ENCODE measurements around the gene FCN1.
A peak's percentile ranks its signal among the peaks of the same experiment; 100 is the strongest.

Gene FCN1

DNA sequence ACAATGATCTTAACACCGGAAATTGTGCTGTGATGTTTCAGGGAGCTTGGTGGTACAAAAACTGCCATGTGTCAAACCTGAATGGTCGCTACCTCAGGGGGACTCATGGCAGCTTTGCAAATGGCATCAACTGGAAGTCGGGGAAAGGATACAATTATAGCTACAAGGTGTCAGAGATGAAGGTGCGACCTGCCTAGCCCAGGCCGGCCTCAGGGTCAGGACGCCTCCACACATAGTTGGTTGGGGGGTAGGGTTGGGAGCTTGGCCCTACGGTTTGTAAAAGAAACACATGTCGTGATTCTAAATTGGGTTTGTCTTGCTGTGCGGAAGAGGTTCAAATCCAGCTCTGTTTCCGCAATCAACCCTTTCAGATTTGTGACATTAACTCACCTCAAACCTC, 30.5 kb downstream of the FCN1 start:
- DNase-seq (ENCODE audit: low spot score), result peak; percentile 7
- Histone ChIP-seq H3K4me3 (no peak overlapping the region), H3K27ac (no peak overlapping the region)
- TF ChIP-seq, protein P1, sequence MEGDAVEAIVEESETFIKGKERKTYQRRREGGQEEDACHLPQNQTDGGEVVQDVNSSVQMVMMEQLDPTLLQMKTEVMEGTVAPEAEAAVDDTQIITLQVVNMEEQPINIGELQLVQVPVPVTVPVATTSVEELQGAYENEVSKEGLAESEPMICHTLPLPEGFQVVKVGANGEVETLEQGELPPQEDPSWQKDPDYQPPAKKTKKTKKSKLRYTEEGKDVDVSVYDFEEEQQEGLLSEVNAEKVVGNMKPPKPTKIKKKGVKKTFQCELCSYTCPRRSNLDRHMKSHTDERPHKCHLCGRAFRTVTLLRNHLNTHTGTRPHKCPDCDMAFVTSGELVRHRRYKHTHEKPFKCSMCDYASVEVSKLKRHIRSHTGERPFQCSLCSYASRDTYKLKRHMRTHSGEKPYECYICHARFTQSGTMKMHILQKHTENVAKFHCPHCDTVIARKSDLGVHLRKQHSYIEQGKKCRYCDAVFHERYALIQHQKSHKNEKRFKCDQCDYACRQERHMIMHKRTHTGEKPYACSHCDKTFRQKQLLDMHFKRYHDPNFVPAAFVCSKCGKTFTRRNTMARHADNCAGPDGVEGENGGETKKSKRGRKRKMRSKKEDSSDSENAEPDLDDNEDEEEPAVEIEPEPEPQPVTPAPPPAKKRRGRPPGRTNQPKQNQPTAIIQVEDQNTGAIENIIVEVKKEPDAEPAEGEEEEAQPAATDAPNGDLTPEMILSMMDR (IDR thresholded peaks at IDR 0.05), result no peak

DNA sequence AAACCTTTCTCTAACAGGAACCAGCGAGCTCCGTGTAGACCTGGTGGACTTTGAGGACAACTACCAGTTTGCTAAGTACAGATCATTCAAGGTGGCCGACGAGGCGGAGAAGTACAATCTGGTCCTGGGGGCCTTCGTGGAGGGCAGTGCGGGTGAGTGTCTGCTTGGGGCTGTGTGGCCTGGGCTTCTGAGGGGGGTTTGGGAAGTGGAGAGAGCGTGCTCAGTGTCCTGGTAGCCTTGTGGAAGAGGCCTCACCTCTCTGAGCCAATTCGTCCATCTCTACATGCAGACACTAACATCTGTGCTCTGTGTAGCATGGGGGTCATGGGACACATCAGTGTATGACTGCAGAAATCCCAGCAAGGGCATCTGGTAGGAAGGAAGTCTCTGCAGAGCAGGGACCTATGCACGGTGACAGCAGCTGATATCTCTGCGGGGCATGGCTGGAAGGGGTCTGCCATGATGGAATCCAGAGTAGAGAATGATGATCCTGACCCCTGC, 31.2 kb downstream of the FCN1 start:
- DNase-seq (ENCODE audit: low spot score), result peak; percentile 50
- Histone ChIP-seq H3K27ac (no peak overlapping the region), H3K4me3 (no peak overlapping the region)
- TF ChIP-seq, protein P1 (IDR thresholded peaks at IDR 0.05), result no peak

DNA sequence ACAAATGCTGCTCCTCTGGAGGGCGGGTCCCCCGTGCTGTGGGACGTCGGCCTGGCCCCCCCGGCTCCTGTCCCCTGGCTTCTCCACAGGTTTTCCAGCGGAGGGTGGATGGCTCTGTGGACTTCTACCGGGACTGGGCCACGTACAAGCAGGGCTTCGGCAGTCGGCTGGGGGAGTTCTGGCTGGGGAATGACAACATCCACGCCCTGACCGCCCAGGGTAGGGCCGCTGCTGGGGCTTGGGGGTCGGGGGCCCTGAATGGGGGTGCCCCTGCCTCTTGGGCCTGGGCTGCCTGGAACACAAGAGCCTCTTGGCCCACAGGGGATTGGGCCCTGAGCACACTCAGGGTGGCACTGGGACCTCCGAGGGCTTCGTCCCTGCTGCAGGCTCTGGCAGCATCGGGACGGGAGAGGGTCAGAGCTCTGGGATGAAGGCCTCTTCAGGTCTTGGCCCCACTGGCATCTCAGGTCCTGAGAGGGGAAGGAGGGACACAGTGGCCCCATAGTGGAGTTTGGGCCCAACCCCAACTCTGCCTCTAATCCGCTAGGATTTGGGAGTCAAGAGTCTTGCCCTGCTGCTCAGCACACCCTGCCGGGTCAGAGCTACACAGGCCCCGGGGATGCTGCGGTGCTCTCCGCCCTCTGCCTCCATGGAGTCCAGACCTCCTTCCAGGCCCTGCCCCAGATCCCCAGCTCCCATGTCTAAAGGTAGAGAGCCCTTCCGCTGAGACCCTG, 31.9 kb downstream of the FCN1 start:
- no peak overlapping the region for H3K4me3 ChIP-seq
- H3K27ac ChIP-seq, result no peak overlapping the region
- TF ChIP-seq, protein P1 (IDR thresholded peaks at IDR 0.05), result no peak
- DNase-seq (ENCODE audit: low spot score), result peak; percentile 68

DNA sequence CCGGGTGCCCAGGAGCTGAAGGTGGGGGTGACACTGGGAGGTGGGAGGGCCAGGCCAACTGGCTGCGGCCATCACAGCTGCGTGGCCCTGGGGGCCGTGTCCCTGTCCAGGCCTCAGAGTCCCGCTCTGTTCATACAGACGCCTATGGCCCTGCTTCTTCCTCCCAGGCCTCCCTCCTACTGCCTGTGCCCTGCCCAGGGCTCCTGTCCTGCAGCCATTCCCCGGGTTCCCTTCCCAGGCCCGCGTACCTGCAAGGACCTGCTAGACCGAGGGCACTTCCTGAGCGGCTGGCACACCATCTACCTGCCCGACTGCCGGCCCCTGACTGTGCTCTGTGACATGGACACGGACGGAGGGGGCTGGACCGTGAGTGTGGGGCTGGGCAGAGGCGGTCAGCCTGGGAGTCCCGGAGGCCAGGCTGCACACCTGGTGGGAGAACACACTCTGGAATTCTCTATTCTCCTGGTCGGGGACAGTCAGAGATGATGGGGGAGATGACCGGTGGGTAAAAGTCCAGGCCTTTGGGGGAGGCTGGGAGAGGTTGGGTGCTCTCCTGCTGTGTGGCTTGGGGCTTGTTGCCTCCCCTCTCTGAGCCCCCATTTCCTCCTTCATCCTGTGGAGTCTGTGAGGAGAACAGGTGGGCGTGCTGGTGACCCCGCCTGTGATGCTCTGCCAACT, 32.6 kb downstream of the FCN1 start:
- Histone ChIP-seq H3K27ac (no peak overlapping the region), H3K4me3 (no peak overlapping the region)
- DNase-seq (ENCODE audit: low spot score), result no peak
- TF ChIP-seq, protein P1 (IDR thresholded peaks at IDR 0.05), result no peak

DNA sequence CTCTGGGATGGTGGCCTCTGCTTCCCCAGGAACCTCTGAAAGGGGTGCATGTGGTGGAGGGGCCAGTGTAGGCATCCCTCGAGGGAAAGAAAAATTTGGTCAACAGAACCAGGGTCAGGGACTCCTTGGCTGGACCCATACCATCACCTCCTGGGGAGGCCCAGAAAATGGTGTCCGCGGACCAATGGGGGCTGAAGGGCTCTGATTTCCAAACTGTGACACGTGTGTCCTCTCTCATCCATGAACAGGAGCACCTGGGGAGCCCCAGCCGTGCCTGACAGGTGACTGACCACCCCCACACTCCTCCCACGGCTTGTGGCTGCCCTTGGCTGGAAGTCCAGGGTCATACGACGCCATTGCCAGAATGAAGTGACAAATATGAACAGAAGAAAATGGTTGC, 33.2 kb downstream of the FCN1 start:
- no peak overlapping the region for H3K27ac ChIP-seq
- DNase-seq (ENCODE audit: low spot score), result peak; percentile 49
- TF ChIP-seq, protein P1 (IDR thresholded peaks at IDR 0.05), result no peak
- no peak overlapping the region for H3K4me3 ChIP-seq

DNA sequence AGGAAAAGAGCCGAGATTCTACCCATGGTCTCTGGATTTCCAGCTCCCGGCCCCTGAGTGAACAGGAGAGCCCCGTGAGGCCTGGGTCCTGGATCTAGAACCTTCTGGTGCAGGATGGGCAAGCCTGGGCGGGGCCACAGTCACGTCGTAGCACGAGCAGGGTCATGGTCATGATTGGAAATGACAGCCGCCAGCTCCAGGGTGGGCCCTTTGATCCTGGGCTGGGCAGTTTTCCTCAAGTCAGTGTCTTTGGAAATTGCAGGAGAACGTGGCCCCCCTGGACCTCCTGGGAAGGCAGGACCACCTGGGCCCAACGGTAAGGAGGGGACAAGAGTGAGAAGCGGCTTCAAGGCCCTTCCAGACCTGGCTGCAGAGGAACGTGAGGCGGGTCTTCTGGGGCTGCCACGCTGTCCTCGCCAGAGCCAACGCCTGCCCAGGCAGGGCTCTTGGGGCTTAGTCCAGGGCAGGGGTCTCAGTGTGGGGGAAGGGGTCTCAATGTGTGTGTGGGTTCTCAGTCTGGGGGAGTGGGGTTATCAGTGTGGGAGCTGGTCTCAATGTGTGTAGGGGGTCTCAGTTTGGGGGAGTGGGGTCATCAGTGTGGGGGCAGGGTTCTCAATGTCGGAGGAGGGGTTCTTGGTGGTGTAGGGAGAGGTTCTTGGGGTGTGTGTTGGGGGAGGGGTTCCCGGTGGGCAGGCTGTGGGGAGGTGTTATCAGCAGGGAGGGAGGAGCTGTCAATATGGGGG, 34.5 kb downstream of the FCN1 start:
- Histone ChIP-seq H3K27ac (no peak overlapping the region), H3K4me3 (no peak overlapping the region)
- DNase-seq (ENCODE audit: low spot score), result peak; percentile 64
- TF ChIP-seq, protein P1 (IDR thresholded peaks at IDR 0.05), result no peak
